ENCODE results near the gene CHRNE.
"Not testable (repeated sequence)": the region's sequence is repeated elsewhere in the genome, so short reads cannot be mapped to it uniquely, and the experiment has no call there.

The CHRNE gene

DNA sequence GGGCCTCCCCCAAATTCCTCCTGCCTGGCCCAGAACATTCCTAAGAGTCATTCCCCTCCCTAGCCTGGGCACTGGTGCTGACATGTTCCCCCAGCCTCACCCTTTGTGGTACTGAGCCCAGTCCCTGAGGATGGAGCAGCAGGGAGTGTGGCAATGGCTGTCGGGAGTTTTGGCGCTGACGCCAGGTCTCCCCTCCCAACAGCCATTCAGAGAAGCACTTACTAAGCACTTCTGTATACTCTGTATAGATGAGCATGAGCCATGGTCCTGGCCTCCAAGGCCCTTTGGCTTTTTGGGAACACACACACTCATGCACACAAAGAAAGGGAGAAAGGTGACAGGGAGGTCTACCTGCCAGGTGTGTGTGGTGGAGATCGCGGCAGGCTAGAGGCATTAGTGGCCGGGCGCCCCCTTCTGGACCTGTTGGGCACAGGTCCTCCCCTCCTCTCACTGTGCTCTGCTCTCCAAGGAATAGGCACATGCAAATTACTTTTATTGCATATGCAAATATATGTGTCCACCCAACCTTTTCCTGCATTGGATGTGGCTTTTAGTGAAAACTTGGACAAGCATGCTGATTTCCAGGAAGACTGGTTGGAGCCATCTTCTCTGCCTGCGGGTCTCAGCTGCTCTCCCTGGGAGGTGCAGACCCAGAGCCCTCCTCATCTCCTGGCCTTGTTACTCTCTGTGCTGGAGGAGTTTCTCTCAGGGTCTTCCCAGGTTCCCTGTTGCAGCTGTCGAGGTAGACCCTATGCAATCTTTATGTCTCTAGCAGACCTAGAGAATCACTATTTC lies 20.9 kb downstream of the CHRNE start:
- no peak for DNase-seq

- no peak for DNase-seq
Observed at GRCh38 chr17:4880857-4881256, 22.0 kb downstream of the CHRNE start.

- DNase-seq = no peak
Observed at GRCh38 chr17:4879601-4880000, 23.3 kb downstream of the CHRNE start.

DNA sequence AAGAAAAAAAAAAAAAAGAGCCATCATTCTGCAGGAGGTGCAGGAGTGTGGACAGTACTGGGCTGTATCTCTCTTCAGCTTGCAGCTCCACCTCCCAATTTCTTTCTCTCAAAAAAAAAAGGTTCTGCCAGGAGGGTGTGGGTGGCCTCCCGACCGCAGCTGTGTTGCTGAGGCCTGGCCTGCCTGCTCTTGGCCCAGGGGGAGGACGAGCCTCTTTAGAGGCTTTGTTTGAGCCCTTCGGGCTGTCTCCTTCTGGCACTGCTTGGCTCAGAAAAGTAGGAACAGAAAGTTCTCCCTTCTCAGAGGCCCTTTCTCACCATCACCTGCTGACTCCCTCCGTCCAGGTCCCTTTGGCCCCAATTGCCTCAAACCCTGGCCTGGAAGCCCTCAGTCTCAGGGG lies 25.8 kb downstream of the CHRNE start:
- DNase-seq = no peak

DNA sequence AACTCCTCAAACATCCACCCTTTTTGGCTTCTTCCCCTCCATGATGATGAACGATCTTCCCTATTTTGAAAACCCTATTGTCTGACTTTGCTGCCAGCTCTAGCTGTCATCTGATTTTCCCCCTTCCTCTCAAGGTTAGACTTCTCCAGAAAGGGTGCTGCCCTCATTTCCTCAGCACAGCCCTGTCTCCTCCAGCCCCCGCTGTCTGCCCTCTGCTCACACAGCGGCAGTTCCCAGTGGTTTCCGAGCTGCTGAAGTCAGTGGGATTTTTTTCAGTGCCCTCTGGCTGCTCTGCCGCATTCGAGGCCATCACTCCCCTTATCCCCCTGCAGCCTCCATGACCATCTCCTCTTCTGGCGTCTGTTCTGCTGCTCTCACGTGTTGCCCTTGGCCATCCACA lies 30.1 kb downstream of the CHRNE start:
- no peak for DNase-seq

DNA sequence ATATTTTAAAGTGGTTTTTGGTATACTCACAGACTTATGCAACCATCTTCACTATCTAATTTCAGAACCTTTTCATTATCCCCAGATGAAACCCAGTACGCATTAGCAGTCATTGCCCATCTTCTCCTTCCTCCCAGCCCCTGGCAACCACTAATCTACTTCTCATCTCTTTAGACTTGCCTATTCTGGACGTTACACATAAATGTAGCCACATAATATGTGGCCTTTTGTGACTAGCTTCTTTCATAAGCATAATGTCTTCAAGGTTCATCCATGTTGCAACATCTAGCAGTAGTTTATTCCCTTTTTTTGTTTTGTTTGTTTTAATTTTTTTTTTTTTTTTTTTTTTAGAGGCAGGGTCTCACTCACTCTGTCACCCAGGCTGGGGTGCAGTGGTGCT lies 32.0 kb downstream of the CHRNE start:
- DNase-seq = no peak

GRCh38 chr17:4869058-4869998 lies 33.6 kb downstream of the CHRNE start:
- not testable (repeated sequence) for DNase-seq

- DNase-seq = not testable (repeated sequence)
Observed at GRCh38 chr17:4867535-4867934, 35.4 kb downstream of the CHRNE start.

GRCh38 chr17:4863321-4863720 lies 39.6 kb downstream of the CHRNE start:
- no peak for DNase-seq

GRCh38 chr17:4862720-4863119 lies 40.2 kb downstream of the CHRNE start:
- no peak for DNase-seq

GRCh38 chr17:4861052-4861451 lies 41.8 kb downstream of the CHRNE start:
- no peak for DNase-seq

- no peak for DNase-seq
Observed at GRCh38 chr17:4860651-4861050, 42.2 kb downstream of the CHRNE start.

GRCh38 chr17:4859816-4860625 lies 42.9 kb downstream of the CHRNE start:
- no peak for DNase-seq

- no peak for DNase-seq
Observed at GRCh38 chr17:4858882-4859260, 44.0 kb downstream of the CHRNE start.

DNA sequence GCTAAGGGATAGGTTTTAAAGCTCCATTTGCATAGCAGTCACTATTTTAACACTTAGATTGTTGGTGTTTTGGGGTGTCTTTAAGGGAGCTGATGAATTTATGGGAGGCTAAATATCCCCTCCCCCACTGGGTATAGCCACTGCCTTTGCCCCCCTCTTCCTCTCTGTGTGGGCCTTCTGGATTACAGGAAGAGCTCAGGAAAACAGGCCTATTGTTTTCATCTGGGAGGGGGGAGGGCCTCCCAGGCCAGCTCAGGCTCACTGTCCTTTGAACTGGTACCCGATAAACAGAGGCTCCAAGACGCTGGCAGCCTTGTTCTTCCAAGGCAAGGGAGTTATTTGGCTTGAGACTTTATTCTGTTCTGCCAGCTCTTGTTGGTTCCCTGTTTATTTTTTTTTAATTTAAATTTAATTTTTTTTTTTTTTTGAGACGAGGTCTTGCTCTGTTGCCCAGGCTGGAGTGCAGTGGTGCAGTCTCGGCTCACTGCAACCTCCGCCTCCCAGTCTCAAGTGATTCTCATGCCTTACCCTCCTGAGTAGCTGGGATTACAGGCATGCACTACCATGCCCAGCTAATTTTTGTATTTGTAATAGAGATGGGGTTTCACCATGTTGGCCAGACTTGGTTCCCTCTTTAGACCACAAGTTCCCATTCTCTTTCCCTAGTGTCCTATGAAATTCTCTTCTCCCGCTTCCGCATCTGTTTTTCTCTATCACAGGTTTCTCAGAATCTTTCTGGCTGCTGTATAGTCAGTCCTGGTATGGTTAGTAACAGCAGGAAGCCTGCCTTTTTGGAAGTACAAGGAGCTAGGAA lies 44.6 kb downstream of the CHRNE start:
- DNase-seq = no peak

DNA sequence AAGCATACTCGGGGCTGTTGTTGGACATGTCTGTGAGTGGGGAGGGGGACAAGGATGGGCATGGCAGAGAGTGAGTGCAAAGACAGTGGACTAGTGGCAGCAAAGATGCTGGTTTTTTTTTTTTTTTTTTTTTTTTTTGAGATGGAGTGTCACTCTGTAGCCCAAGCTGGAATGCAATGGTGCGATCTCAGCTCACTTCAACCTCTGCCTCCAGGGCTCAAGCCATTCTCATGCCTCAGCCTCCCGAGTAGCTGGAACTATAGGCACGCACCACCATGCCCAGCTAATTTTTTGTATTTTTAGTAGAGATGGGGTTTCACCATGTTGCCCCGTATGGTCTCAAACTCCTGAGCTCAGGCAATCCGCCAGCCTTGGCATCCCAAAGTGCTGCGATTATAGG lies 45.6 kb downstream of the CHRNE start:
- not testable (repeated sequence) for DNase-seq

GRCh38 chr17:4856937-4857314 lies 46.0 kb downstream of the CHRNE start:
- no peak for DNase-seq

DNA sequence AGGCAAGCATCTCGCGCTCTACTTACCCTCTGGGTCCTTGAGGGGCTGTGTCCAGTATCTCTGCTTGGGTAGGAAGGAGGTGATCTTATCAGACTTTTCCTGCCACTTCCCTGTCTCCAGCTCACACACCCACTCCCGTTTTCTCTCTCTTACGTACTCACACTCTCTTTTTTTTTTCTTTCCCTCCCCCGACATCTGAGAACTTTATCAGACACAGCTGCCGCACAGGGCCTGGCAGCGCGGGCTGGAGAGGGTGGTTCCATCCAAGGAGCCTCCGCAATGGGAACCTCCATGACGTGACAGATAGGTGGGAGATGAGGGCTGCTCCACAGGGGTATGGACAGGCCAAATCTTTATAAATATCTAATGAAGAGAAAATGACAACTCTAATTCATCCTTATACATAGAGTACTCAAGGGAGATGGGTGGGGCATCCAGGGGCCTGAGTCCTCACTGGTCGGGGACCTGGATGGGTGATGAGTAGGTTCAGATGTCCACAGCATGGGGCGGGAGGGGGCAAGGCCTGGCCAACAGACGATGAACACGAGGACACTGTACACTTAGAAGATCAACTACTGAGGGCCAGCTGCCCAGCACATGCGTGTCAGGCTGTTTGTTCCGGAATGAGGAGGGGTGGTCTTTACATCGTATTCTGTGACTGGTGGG lies 46.5 kb downstream of the CHRNE start:
- no peak for DNase-seq

- DNase-seq = no peak
Observed at GRCh38 chr17:4854111-4854681, 48.7 kb downstream of the CHRNE start.

- no peak for DNase-seq
Observed at GRCh38 chr17:4853208-4853671, 49.7 kb downstream of the CHRNE start.

DNA sequence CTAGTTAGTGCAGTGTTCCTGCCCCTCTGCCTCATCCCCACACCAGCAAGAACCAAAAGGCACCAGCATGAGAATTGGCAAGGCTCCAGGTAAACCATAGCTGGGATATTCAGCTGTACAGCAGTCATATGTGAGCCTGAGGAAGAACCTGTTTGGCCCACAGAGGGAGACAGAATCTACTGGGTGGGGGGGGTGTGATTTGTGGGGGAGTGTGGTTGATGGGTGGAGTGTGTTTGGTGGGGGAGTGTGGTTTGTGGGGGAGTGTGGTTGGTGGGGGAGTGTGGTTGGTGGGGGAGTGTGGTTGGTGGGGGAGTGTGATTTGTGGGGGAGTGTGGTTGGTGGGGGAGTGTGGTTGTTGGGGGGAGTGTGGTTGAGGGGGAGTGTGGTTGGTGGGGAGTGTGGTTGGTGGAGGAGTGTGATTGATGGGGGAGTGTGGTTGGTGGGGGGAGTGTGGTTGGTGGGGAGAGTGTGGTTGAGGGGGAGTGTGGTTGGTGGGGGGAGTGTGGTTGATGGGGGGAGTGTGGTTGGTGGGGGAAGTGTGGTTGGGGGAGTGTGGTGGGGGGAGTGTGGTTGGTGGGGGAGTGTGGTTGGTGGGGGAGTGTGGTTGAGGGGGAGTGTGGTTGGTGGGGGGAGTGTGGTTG lies 50.2 kb downstream of the CHRNE start:
- no peak for DNase-seq

All from KG1 (cell line).